IPS-18c (cell line): ENCODE results near the gene JOSD1.
"Not testable (repeated sequence)": the region's sequence is repeated elsewhere in the genome, so short reads cannot be mapped to it uniquely, and the experiment has no call there.

Experiments
- H3K4me3 ChIP-seq: 2 replicates; pipeline ENCODE4 v1.7.0; 2013; ENCODE audit warnings: low read depth, mild to moderate bottlenecking, low read length, moderate library complexity; ENCODE audit not compliant: insufficient read depth
- H3K9me3 ChIP-seq: one replicate; pipeline ENCODE4 v1.6.1; 2013; ENCODE audit warnings: mild to moderate bottlenecking, low read length, moderate library complexity; ENCODE audit not compliant: control insufficient read depth, insufficient read depth

Gene JOSD1

DNA sequence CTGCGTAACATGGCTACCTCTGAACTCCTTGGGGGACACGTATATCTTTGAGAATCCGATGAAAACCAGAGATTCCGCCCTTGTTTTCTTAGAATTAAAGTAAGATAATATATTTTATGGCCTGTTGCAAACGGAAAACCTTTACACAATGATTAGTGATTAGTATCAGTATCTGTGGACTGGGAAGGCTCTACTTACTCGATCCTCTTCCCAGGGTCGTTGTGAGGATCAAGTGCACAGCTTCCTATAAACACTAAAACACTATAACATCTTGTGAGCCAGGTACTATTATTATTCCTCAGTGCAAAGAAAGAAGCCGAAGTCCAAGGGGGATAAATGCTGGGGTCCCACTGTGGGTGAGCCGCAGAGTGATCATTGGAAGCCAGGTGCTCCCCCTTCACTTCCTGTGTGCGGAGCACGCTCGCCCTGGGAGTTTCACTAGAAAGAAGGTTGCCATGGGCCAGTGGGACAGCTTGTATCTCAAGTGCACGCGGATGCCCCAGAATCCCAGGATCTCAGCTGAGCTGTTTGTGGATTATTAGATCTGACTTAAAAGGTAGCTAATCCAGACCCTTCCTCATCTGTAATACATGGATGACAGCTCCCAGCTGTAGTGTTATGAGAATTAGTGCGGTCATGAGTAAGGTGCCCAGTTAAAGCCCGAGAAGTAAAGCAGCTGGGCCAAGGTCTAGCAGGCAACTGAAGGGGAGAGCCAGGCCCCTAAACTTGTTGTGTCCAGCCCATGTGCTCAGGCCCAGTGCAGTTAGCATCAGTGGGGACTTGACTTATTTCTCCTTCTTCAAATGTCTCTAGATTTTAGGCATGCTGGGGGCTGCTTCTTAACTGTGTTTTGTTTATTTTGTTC lies 43.5 kb downstream of the JOSD1 start:
- Histone ChIP-seq H3K9me3 (no peaks in the 10 kb centered on the region), H3K4me3 (peak overlapping the region; percentile 84)

DNA sequence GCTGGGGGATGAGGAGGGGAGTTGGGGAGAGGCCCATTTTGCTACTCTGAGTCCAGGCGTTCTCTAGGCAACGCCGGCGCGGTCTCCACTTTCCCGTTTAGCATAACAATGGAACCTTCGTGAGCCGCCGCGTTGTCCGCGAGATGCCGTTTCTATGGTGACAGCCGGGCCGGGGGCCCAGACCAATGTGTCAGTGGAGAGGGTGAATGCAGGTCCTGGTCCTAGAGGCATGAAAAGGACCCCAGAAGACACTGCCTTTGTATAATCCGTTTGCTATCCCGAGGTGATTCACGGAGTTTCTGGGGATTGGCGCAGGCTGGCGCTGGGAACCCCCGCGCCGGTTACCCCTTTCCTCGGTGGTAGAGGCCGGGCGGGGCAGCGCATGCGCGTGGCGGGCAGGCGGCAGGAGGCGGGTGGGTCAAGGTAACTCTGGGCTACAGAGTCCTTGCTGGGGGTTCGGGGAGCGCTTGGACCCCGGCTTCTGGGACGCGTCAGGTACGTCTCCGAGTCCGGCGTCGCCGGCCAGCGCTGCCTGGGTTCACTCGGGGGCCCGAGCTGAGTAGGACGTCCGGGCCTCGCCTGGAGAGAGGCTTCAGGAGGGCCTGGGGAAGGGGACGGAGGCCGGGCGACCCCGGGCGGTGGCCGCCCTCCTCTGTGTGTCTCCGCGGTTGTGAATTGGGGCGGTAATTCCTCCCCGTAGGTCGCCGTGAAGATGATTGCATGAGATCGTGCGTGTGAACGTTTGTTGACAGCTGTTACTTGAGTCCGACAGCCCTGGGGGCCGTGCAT lies 44.3 kb downstream of the JOSD1 start, which contains the start of the genes CBY1 and FAM227A:
TSS of gene CBY1 (plus strand) at position 383 of the 789 bp plus-strand sequence. CDS start 11,417 bp downstream, outside the sequence.
TSS of gene FAM227A (minus strand) at position 137 of the 789 bp plus-strand sequence. CDS start 6,224 bp downstream, outside the sequence.
- H3K9me3 ChIP-seq, result no peaks in the 10 kb centered on the region

DNA sequence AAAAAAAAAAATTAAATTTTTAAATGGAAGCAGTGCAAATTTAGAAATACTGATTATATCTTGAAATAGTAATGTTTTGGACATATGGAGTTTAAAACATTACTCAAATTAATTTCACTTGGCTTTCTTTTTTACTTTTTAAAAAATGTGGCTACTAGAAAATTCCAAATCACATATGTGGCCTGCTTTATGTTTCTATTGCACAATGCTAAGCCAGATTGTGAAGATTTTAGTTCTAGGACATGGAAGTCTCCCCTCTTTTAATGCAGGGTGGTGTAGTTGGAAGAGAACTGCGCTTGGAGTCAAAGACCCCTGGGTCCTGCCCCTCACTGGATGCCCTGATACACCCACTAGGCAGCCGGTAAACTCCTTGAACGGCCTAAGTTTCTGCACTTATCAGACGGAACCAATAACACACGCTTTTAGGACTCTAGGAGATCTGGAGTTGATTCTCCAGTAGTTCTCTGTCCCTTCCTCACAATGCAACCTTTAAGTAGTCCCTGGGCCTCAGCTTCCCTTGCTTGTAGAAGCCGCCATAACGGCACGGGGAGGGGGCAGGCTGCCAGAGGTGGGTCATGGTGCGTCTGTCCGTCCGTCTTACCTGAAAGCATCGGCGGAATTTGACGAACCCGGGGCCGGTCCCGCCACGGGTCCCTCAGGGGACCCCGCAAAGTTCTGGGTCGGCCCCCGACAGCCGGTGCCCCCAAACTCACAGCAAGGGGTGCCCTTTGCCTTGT lies 45.1 kb downstream of the JOSD1 start:
- Histone ChIP-seq H3K4me3 (peak overlapping the region; percentile 84), H3K9me3 (no peaks in the 10 kb centered on the region)

More for the DNA sequence above, 44.3 kb downstream of the JOSD1 start, which contains the start of the genes CBY1 and FAM227A:
- H3K4me3 ChIP-seq, result peak within 1 kb of the TSS; percentile 84

DNA sequence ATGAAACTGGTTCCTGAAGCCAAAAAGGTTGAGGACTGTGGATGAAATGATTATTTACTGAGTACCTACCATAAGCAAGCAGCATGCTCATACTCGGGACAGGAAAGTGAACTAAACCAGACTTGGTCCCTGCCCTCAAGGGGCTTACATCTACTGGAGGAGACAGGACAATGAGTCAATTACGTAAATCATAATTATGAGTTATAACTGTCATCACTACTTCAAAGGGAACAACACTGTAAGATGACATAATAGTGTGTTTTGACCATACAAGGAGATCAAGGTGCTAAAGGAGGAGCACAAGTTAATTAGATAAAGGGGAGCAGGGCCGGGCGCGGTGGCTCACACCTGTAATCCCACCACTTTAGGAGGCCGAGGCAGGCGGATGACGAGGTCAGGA lies 47.0 kb downstream of the JOSD1 start:
- no peaks in the 10 kb centered on the region for H3K9me3 ChIP-seq
- H3K4me3 ChIP-seq, result no peak overlapping the region

DNA sequence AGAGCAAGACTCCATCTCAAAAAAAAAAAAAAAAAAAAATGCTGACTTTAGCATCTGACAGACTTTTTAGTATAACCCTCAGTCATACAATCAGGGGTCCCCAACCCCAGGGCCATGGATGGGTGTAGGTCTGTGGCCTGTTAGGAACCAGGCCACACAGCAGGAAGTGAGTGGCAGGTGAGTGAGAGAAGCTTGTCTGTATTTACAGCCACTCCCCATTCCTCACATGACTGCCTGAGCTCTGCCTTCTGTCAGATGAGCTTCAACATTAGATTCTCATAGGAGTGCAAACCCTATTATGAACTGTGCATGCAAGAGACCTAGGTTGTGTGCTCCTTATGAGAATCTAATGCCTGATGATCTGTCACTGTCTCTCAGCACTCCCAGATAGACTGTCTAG lies 47.9 kb downstream of the JOSD1 start:
- no peaks in the 10 kb centered on the region for H3K9me3 ChIP-seq
- H3K4me3 ChIP-seq, result no peak overlapping the region

DNA sequence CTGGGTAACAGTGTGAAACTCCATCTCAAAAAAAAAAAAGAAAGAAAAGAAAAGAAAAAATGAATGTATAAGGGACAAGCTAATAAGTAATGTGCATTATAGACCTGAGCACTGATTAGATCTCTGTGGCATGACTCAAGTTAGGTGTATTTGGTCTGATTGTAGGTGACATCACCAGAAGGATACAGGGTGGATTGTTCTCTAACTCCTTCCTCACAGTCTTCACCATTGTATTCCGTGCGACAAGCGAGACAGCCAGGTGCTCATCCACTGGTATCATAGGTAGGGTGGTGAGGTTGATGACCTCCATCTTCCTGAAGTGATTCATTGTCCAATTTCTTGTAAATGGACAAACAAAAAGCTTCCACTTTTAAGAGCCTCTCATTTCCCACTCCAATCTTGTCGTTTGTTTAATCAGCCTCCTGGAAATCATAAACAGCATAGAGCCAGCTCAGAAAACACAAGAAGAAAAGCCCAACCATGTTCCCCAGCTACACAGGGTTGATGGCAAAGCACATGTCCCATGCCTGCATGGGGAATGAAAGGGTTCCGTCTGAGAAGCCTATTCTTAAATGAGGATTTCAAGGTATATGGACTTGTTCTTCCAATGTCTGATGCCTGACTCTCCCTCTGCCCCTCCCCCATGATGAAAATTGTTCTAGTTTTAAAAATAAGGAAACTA lies 50.8 kb downstream of the JOSD1 start:
- no peaks in the 10 kb centered on the region for H3K9me3 ChIP-seq
- no peak overlapping the region for H3K4me3 ChIP-seq

DNA sequence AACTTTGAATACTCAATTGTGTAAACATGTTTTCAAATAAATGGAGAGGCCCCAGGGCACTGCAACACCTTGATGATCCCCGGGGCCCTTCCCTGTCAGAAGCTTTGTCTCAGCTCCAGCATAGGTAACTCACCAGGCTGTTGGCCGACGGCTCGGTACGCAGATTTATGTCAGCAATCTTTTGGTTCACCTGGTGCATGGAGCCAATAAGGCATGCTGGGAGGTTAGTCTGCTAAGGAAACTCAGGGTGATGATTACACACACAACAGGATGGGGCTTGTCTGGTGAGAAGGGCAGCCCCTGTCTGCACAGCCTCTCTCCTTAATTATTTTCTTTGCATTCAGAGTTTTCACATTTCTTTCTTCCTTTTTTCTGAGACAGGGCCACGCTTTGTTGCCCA lies 55.3 kb downstream of the JOSD1 start:
- H3K4me3 ChIP-seq, result no peak overlapping the region
- H3K9me3 ChIP-seq, result no peaks in the 10 kb centered on the region

DNA sequence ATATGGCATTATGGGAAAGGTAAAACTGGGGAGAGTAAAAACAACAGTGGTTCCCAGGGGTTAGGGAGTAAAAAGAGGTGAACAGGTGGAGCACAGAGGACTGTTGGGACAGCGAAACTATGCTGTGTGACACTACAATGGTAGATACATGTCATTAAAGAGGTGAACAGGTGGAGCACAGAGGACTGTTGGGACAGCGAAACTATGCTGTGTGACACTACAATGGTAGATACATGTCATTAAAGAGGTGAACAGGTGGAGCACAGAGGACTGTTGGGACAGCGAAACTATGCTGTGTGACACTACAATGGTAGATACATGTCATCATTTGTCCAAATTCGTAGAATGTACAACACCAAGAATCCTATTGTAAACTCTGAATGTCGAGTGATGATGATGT lies 56.5 kb downstream of the JOSD1 start:
- not testable (repeated sequence) for H3K4me3 ChIP-seq, H3K9me3 ChIP-seq

DNA sequence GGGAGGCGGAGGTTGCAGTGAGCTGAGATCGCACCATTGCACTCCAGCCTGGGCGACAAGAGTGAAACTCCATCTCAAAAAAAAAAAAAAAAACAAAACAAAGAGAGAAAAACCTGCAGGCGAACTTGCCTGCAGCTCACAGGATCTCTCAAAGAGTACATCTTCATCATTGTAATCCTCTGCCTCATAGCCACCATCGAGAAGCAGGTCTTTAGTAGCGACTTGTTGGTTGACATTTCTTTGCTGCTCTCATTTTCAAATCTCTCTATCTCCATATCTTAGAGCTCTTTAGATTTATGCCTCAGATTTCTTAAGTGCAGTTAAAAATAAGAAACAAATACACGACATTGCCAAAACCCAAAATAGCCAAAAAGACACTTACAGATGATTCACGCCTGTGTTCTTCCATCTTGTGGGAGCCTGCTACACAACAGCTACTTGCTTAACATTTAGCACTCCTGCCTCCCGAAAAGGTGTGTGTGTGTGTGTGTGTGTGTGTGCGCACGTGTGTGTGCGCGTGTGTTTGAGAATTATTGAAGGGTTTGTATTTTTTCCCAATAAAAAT lies 59.2 kb downstream of the JOSD1 start:
- Histone ChIP-seq H3K4me3 (no peak overlapping the region), H3K9me3 (no peaks in the 10 kb centered on the region)

DNA sequence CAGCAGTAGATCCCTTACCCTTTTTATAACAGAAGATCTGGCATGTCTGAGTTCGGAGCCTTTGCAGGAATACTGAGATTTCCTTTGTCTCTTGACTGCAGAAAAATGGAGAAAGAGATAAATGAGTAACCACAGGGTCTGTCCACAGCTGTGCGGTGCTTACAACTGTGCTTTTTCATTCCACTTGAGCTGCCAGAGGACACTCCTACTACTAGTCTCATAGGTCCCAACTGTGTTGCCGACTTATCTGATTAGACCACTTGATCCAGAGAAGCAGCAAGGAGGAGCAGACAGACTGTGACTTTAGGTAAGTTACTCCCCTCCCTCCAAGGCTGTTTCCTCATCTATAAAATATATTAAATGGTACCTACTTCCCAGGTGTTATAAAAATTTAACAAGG lies 62.0 kb downstream of the JOSD1 start:
- H3K4me3 ChIP-seq, result no peak overlapping the region
- H3K9me3 ChIP-seq, result no peaks in the 10 kb centered on the region

DNA sequence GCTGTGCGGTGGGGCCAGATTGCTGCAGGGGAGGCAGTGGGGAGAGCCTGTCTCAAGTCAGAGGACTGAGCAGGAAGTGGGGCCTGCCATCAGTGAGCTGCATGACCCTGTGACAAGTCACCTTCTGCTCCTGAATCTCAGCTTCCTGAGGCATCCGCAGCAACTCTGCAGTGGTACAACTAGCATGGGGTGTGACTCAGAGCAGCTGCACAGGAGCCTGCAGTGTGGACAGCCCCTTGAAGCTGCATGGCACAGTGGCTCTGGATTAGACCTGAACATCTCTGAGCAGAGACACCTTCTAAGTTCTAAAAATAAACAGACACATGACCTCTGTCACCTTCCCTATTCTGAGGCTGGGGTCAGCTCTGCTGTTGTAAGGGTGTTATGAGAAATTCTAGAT lies 62.5 kb downstream of the JOSD1 start:
- Histone ChIP-seq H3K9me3 (no peaks in the 10 kb centered on the region), H3K4me3 (no peak overlapping the region)
